Fibroblast of the aortic adventitia (primary cell): ENCODE data around the gene ZNF782. TPM values are rescaled to one million over a fixed set of nuclear protein-coding genes. Genes with fewer than 3 reads are reported as not detected.

Experiments used
- total RNA-seq: library from RNA; depleted of rRNA; stranded (reverse); fragments of >200 nt; gene quantifications from 2 replicates; pipeline ENCODE4 v1.2.3, GENCODE V29; 2012; ENCODE audit warnings: low replicate concordance

Gene ZNF782
- total RNA-seq, 1 donor, result 7.1 TPM

Other genes with a start within 250 kb of the ZNF782 start
- gene CDC14B, start 234.7 kb downstream of the ZNF782 start, total RNA-seq, result 30.3 and 31.5 TPM in 2 replicates
- 12.8 and 40.0 TPM in 2 replicates for gene PRXL2C, start 199.2 kb downstream of the ZNF782 start, total RNA-seq
- 7.0 and 16.5 TPM in 2 replicates for gene ZNF510, start 76.4 kb downstream of the ZNF782 start, total RNA-seq
- gene NUTM2G, start 74.3 kb upstream of the ZNF782 start, total RNA-seq, result not detected in 2 replicates
- gene CTSV, start 184.6 kb upstream of the ZNF782 start, total RNA-seq, result 0.18 TPM in 1 of 2 replicates, not detected in the other